Panc1 (cell line): ENCODE results near the gene TAOK3. TPM values are rescaled to one million over a fixed set of nuclear protein-coding genes. Genes with fewer than 3 reads are reported as not detected.

Source experiments
- ATAC-seq: fragments of 200-7000 bp; cut with Tn5 transposase; 2 replicates; pipeline ENCODE4 v1.9.1; 2020; ENCODE audit warnings: mild to moderate bottlenecking, moderate library complexity
- BruUV-seq: library from RNA; stranded (reverse); fragments of 400-500 nt; replicated peaks from 2 replicates; lab custom pipeline; 2021; lab: Mats Ljungman, UMichigan
- CTCF ChIA-PET: fragments of 300-600 bp; sonication (Branson Sonifier 250); formaldehyde crosslinking; loops from one replicate; lab custom pipeline; 2022; ENCODE audit warnings: antibody characterized with exemption; lab: Charles Lee
- POLR2A ChIA-PET: fragments of 300-600 bp; sonication (Branson Sonifier 250); formaldehyde crosslinking; loops from one replicate; lab custom pipeline; 2022; ENCODE audit warnings: antibody characterized with exemption; lab: Charles Lee
- DNase-seq: peaks from one replicate; pipeline ENCODE4 v3.0.0-alpha.2; 2010; ENCODE audit warnings: low read depth, low spot score
- H3K27ac ChIP-seq: 2 replicates; pipeline ENCODE4 v1.5.1; 2011; ENCODE audit warnings: mild to moderate bottlenecking, low read length, inconsistent platforms
- H3K27me3 ChIP-seq: fragments of 200-500 bp; sonication (Bioruptor generic); 2 replicates; pipeline ENCODE4 v1.6.0; 2014; ENCODE audit warnings: low read length, inconsistent platforms; ENCODE audit not compliant: control insufficient read depth, insufficient read depth
- H3K36me3 ChIP-seq: fragments of 200-500 bp; sonication (Bioruptor generic); 2 replicates; pipeline ENCODE4 v1.5.1; 2014; ENCODE audit warnings: inconsistent platforms, mild to moderate bottlenecking, low read length, moderate library complexity; ENCODE audit not compliant: control insufficient read depth, insufficient read depth
- H3K4me1 ChIP-seq: 2 replicates; pipeline ENCODE4 v1.5.1; 2011; ENCODE audit warnings: inconsistent platforms, mild to moderate bottlenecking, low read length, moderate library complexity; ENCODE audit not compliant: control insufficient read depth, insufficient read depth
- H3K4me3 ChIP-seq, 2 experiments: 2 replicates each; pipeline ENCODE4 v1.5.1; 2011 to 2012; ENCODE audit warnings: low read depth in 2 of 2, low read length in 2 of 2, mild to moderate bottlenecking in 2 of 2, inconsistent platforms in 1 of 2, moderate library complexity in 1 of 2
- H3K9me3 ChIP-seq: fragments of 200-500 bp; sonication (Bioruptor generic); 2 replicates; pipeline ENCODE4 v1.5.1; 2014; ENCODE audit warnings: low read depth, mild to moderate bottlenecking, inconsistent platforms, low read length, moderate library complexity; ENCODE audit not compliant: control insufficient read depth, insufficient read depth
- POLR2AphosphoS5 ChIP-seq: IDR thresholded peaks from 2 replicates; pipeline ENCODE4 v1.6.1; 2012; ENCODE audit warnings: mild to moderate bottlenecking, low read depth, low read length, moderate library complexity
- SIN3A ChIP-seq: IDR thresholded peaks from 2 replicates; pipeline ENCODE4 v1.6.1; 2012; ENCODE audit warnings: low read depth, mild to moderate bottlenecking, low read length, moderate library complexity, borderline replicate concordance; ENCODE audit not compliant: insufficient read depth
- TCF7L2 ChIP-seq: IDR thresholded peaks from 2 replicates; pipeline ENCODE4 v1.6.1; 2011; ENCODE audit warnings: mild to moderate bottlenecking, low read depth, low read length, inconsistent platforms
- in situ Hi-C: cut with HindIII; loops from 2 replicates; pipeline ENCODE4 v1.10.0; 2016; ENCODE audit warnings: low sequenced_read_pairs, low pct_unique_long_range_greater_than_20kb
- intact Hi-C: fragments of 100-400 bp; cut with micrococcal nuclease; formaldehyde crosslinking; loops from one replicate; pipeline ENCODE4 v1.10.0; 2022; ENCODE audit not compliant: unreplicated experiment
- total RNA-seq: library from RNA; stranded (reverse); gene quantifications from one replicate; pipeline ENCODE4 v1.2.1, GENCODE V29; 2021; ENCODE audit not compliant: unreplicated experiment
- TF ChIP-seq, protein P1 (sequence below): fragments of 450-650 bp; IDR thresholded peaks from 2 replicates; pipeline ENCODE4 v1.5.1; 2017; ENCODE audit warnings: mild to moderate bottlenecking
- TF ChIP-seq, protein P2 (sequence below), 2 experiments: IDR thresholded peaks; 2 replicates each; pipeline ENCODE4 v1.6.1; 2011 to 2012; ENCODE audit warnings: low read depth in 2 of 2, control low read depth in 1 of 2, low read length in 1 of 2, mild to moderate bottlenecking in 1 of 2, moderate library complexity in 1 of 2; ENCODE audit not compliant: insufficient read depth in 1 of 2

TAOK3 gene
- total RNA-seq, 1 experiment from 2014 or later = 30.5 TPM

DNA sequence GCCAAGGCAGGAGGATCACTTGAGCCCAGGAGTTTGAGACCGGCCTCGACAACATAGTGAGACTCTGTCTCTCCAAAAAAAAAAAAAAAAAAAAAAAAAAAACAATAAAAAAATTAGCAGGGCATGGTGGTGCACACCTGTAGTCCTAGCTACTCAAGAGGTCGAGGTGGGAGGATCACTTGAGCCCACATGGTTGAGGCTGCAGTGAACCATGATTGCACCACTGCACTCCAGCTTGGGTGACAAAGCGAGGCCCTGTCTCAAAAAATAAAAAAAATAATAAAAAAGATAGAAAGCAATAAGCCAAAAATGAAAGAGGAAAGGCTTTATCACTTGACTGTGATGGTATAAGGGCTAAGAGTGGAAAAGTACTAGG, 247.0 kb downstream of the TAOK3 start:
- H3K4me3 ChIP-seq = no peak overlapping the region
- H3K27me3 ChIP-seq = no peaks in the 10 kb centered on the region
- no peaks in the 10 kb centered on the region; the same call in 1 of the 2 replicates for H3K4me1 ChIP-seq
- no peaks in the 10 kb centered on the region for H3K9me3 ChIP-seq
- no peak overlapping the region for H3K27ac ChIP-seq
- TF ChIP-seq SIN3A = no peak
- TF ChIP-seq, protein P1, sequence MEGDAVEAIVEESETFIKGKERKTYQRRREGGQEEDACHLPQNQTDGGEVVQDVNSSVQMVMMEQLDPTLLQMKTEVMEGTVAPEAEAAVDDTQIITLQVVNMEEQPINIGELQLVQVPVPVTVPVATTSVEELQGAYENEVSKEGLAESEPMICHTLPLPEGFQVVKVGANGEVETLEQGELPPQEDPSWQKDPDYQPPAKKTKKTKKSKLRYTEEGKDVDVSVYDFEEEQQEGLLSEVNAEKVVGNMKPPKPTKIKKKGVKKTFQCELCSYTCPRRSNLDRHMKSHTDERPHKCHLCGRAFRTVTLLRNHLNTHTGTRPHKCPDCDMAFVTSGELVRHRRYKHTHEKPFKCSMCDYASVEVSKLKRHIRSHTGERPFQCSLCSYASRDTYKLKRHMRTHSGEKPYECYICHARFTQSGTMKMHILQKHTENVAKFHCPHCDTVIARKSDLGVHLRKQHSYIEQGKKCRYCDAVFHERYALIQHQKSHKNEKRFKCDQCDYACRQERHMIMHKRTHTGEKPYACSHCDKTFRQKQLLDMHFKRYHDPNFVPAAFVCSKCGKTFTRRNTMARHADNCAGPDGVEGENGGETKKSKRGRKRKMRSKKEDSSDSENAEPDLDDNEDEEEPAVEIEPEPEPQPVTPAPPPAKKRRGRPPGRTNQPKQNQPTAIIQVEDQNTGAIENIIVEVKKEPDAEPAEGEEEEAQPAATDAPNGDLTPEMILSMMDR = no peak
- TF ChIP-seq TCF7L2 = no peak
- TF ChIP-seq POLR2AphosphoS5 = no peak
- in situ Hi-C loops (no loop called here), intact Hi-C loops (no loop called here)
- DNase-seq = no peak
- BruUV-seq = no TSS peak
- ATAC-seq = no peak
- CTCF ChIA-PET = no interaction called here
- H3K36me3 ChIP-seq = no peaks in the 10 kb centered on the region
- POLR2A ChIA-PET = no interaction called here

DNA sequence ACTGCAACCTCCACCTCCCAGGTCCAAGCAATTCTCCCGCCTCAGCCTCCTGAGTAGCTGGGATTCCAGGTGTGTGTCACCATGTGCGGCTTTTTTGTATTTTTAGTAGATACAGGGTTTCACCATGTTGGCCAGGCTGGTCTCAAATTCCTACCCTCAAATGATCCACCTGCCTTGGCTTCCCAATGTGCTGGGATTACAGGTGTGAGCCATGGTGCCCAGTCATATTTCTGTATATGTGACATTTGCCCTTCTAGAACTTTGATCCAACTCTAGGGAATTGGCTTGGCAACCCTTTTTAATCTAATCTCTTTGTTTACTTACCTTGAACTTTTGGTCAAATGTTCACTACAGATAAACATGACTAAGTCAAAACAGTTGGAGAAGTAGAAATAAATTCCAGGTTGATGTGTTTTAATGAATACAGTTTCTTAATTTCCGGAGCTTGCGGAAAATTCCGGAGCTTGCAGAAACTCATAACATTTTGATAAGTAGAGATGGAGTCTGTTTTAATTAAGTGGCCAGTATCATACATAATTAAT, 248.3 kb downstream of the TAOK3 start:
- POLR2A ChIA-PET = no interaction called here
- CTCF ChIA-PET = no interaction called here
- DNase-seq = no peak

More for the DNA sequence above, 248.3 kb downstream of the TAOK3 start:
- Histone ChIP-seq H3K4me3 (no peak overlapping the region), H3K36me3 (no peaks in the 10 kb centered on the region), H3K4me1 (no peaks in the 10 kb centered on the region; the same call in 1 of the 2 replicates), H3K27ac (no peak overlapping the region), H3K9me3 (no peaks in the 10 kb centered on the region), H3K27me3 (no peaks in the 10 kb centered on the region)
- no TSS peak for BruUV-seq
- no peak for TF ChIP-seq TCF7L2
- TF ChIP-seq SIN3A = no peak
- TF ChIP-seq POLR2AphosphoS5 = no peak
- TF ChIP-seq, protein P1 = no peak
- TF ChIP-seq, protein P2, sequence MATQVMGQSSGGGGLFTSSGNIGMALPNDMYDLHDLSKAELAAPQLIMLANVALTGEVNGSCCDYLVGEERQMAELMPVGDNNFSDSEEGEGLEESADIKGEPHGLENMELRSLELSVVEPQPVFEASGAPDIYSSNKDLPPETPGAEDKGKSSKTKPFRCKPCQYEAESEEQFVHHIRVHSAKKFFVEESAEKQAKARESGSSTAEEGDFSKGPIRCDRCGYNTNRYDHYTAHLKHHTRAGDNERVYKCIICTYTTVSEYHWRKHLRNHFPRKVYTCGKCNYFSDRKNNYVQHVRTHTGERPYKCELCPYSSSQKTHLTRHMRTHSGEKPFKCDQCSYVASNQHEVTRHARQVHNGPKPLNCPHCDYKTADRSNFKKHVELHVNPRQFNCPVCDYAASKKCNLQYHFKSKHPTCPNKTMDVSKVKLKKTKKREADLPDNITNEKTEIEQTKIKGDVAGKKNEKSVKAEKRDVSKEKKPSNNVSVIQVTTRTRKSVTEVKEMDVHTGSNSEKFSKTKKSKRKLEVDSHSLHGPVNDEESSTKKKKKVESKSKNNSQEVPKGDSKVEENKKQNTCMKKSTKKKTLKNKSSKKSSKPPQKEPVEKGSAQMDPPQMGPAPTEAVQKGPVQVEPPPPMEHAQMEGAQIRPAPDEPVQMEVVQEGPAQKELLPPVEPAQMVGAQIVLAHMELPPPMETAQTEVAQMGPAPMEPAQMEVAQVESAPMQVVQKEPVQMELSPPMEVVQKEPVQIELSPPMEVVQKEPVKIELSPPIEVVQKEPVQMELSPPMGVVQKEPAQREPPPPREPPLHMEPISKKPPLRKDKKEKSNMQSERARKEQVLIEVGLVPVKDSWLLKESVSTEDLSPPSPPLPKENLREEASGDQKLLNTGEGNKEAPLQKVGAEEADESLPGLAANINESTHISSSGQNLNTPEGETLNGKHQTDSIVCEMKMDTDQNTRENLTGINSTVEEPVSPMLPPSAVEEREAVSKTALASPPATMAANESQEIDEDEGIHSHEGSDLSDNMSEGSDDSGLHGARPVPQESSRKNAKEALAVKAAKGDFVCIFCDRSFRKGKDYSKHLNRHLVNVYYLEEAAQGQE (IDR thresholded peaks at IDR 0.05; ENCODE audit: insufficient read depth in 1 of 2, low read depth in 2 of 2, low read length in 1 of 2) = no peak
- ATAC-seq = no peak
- in situ Hi-C loops = no loop called here
- intact Hi-C loops = no loop called here
